SK-N-SH (cell line): ENCODE measurements around the gene FZD10.

Experiments
- CTCF ChIP-seq: fragments of 200-600 bp; sonication (generic); IDR thresholded peaks from 2 replicates; pipeline ENCODE4 v1.6.1; 2017; ENCODE audit warnings: antibody characterized with exemption, mild to moderate bottlenecking, moderate library complexity
- EP300 ChIP-seq, 2 experiments: IDR thresholded peaks; 2 replicates each; pipeline versions ENCODE4 v1.4.0 to v1.6.1; 2012; ENCODE audit warnings: borderline replicate concordance in 1 of 2, low read depth in 1 of 2, low read length in 1 of 2
- FOXM1 ChIP-seq: IDR thresholded peaks from 2 replicates; pipeline ENCODE4 v1.4.0; 2012; ENCODE audit warnings: low read depth, mild to moderate bottlenecking
- JUND ChIP-seq: IDR thresholded peaks from 2 replicates; pipeline ENCODE4 v1.4.0; 2012
- MAX ChIP-seq: IDR thresholded peaks from 2 replicates; pipeline ENCODE4 v1.4.0; 2012; ENCODE audit warnings: low read depth
- POLR2AphosphoS5 ChIP-seq: IDR thresholded peaks from 2 replicates; pipeline ENCODE4 v1.6.1; 2012; ENCODE audit warnings: low read depth, low read length
- RAD21 ChIP-seq: IDR thresholded peaks from 2 replicates; pipeline ENCODE4 v1.6.1; 2012; ENCODE audit warnings: mild to moderate bottlenecking, low read length

GRCh38 chr12:130181211-130181610, 18.9 kb downstream of the FZD10 start:
- TF ChIP-seq CTCF (no peak), FOXM1 (no peak), EP300 (IDR thresholded peaks at IDR 0.05; ENCODE audit: borderline replicate concordance in 1 of 2, low read depth in 1 of 2, low read length in 1 of 2) (no peak), MAX (no peak), JUND (no peak), RAD21 (no peak), POLR2AphosphoS5 (no peak)
